ENCODE data around the gene AMZ1. TPM values are rescaled to one million over a fixed set of nuclear protein-coding genes. Genes with fewer than 3 reads are reported as not detected.
A peak's percentile ranks its signal among the peaks of the same experiment; 100 is the strongest.

The AMZ1 gene
- not detected for total RNA-seq

GRCh38 chr7:2687881-2688318 is at the start of gene AMZ1:
TSS of gene AMZ1 (plus strand) at chr7:2688202. CDS start at chr7:2700452, 12,250 bp downstream.
- Histone ChIP-seq H3K4me3 (peak within 1 kb of the TSS; percentile 41 to 62), H3K4me1 (peaks cover 4 to 27% of the 10 kb centered on the region in 2 donors), H3K9me3 (no peaks in the 10 kb centered on the region), H3K27me3 (no peaks in the 10 kb centered on the region), H3K27ac (no peak within 1 kb of the TSS), H3K36me3 (no peaks in the 10 kb centered on the region)
- DNase-seq (ENCODE audit: low spot score in 2 of 2): no peak
- no peak for TF ChIP-seq CTCF (IDR thresholded peaks at IDR 0.05)
- intact Hi-C loops (cut with DNase I): no loop called here

GRCh38 chr7:2638224-2638991 is 49.6 kb upstream of the AMZ1 start:
- DNase-seq (ENCODE audit: low spot score in 2 of 2): no peak

GRCh38 chr7:2639181-2639681 is 48.8 kb upstream of the AMZ1 start:
- TF ChIP-seq CTCF (IDR thresholded peaks at IDR 0.05): no peak
- H3K27me3 ChIP-seq: no peaks in the 10 kb centered on the region
- H3K27ac ChIP-seq: peak overlapping the region; percentile 21 to 72
- H3K4me3 ChIP-seq: no peak overlapping the region
- H3K9me3 ChIP-seq: no peaks in the 10 kb centered on the region
- no peak for DNase-seq (ENCODE audit: low spot score in 2 of 2)
- intact Hi-C loops (cut with DNase I): loop anchor here (10.0 kb wide), 1 partner anchor 1104 kb away; the partner anchor contains the start of gene MAFK
- peaks cover 36 to 59% of the 10 kb centered on the region in 2 donors for H3K4me1 ChIP-seq
- H3K36me3 ChIP-seq: no peaks in the 10 kb centered on the region

More at GRCh38 chr7:2638224-2638991, 49.6 kb upstream of the AMZ1 start:
- Histone ChIP-seq H3K27ac (peak overlapping the region; percentile 21 to 72), H3K27me3 (no peaks in the 10 kb centered on the region), H3K4me1 (peaks cover 42 to 68% of the 10 kb centered on the region in 2 donors), H3K9me3 (no peaks in the 10 kb centered on the region), H3K36me3 (no peaks in the 10 kb centered on the region), H3K4me3 (peak overlapping the region in 1 of 2 donors; percentile 6)
- intact Hi-C loops (cut with DNase I): loop anchor here (10.0 kb wide), 1 partner anchor 1104 kb away; the partner anchor contains the start of gene MAFK
- no peak for TF ChIP-seq CTCF (IDR thresholded peaks at IDR 0.05)

GRCh38 chr7:2639695-2640481 is 48.1 kb upstream of the AMZ1 start:
- no peaks in the 10 kb centered on the region for H3K9me3 ChIP-seq
- peaks cover 29 to 54% of the 10 kb centered on the region in 2 donors for H3K4me1 ChIP-seq
- no peak for TF ChIP-seq CTCF (IDR thresholded peaks at IDR 0.05)
- H3K4me3 ChIP-seq: no peak overlapping the region
- intact Hi-C loops (cut with DNase I): loop anchor here (10.0 kb wide), 2 partner anchors 155 to 1105 kb away; partner anchors contain the start of gene MAFK
- DNase-seq (ENCODE audit: low spot score in 2 of 2): no peak
- no peaks in the 10 kb centered on the region for H3K27me3 ChIP-seq
- no peaks in the 10 kb centered on the region for H3K36me3 ChIP-seq
- H3K27ac ChIP-seq: peak overlapping the region in 1 of 2 donors; percentile 72

- intact Hi-C loops (cut with DNase I): loop anchor here (10.0 kb wide), 1 partner anchor 156 kb away; no protein-coding TSS in a partner anchor
- Histone ChIP-seq H3K27me3 (no peaks in the 10 kb centered on the region), H3K36me3 (no peaks in the 10 kb centered on the region), H3K9me3 (no peaks in the 10 kb centered on the region), H3K4me3 (peak overlapping the region in 1 of 2 donors; percentile 56), H3K4me1 (peaks cover 24 to 48% of the 10 kb centered on the region in 2 donors), H3K27ac (peak overlapping the region in 1 of 2 donors; percentile 72)
- no peak for DNase-seq (ENCODE audit: low spot score in 2 of 2)
- no peak for TF ChIP-seq CTCF (IDR thresholded peaks at IDR 0.05)
Measured at GRCh38 chr7:2640482-2640830, 47.5 kb upstream of the AMZ1 start.
